ENCODE data around the gene KLHL40. TPM values are rescaled to one million over a fixed set of nuclear protein-coding genes. Genes with fewer than 3 reads are reported as not detected.

Gene KLHL40
- total RNA-seq, 1 experiment from 2014 or later, result not detected

DNA sequence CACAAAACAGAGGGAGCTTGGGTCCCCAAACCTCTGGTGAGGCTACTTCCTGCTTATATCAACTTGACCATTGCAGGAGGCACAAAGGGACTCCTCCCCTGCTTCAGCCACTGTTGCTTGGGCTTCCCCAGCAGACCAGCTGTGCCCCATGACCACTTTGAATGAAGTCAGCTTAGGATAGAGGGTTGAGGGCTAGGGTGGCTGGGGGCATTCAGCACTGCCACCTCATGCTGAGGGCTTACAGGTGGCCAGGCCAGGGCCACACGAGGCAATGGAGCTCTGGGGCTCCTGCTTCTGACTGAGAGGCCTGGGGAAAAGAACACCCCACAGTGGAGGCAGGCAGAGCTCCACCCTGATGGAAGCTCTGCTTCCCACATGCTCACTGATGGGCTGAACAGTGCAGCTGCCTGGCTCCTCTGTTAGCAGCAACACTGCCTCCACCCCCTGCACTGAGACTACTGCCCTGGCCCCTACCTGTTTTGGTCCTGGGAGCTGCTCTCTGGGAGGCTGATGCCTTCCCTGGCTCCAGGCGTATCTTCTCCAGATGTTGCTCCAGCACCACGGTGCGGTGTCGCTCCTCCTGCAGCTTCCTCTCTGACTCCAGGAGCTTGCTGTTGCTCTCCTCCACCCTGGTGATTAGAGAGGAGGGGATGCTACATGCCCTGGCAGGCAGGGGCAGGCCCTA is 27.5 kb downstream of the KLHL40 start:
- no peaks in the 10 kb centered on the region for H3K23me2 ChIP-seq (ENCODE audit: insufficient read length, low read depth, low read length, poor library complexity, severe bottlenecking)
- no peak overlapping the region for H3K27ac Mint-ChIP-seq
- no peak overlapping the region; the same call in 1 of the 2 replicates for H3K14ac ChIP-seq (ENCODE audit: insufficient read depth, low read length)
- H3K27me3 ChIP-seq (ENCODE audit: insufficient read depth, low read length), result no peaks in the 10 kb centered on the region
- no peak overlapping the region for H3K23ac ChIP-seq (ENCODE audit: insufficient read length, low read depth, low read length)
- no peaks in the 10 kb centered on the region; a peak in 1 of 5 replicates for H3K9me3 Mint-ChIP-seq
- H3K56ac ChIP-seq (ENCODE audit: insufficient read length, low read depth, low read length), result no peak overlapping the region
- no peak overlapping the region for H3K4me2 ChIP-seq (ENCODE audit: insufficient read depth, insufficient read length, low read length)
- H3K4ac ChIP-seq (ENCODE audit: low read depth, low read length), result no peak overlapping the region
- H3K4me3 Mint-ChIP-seq, result no peak overlapping the region
- H3K79me2 ChIP-seq (ENCODE audit: insufficient read depth, low read length), result no peaks in the 10 kb centered on the region
- H3K9ac ChIP-seq (ENCODE audit: extremely low read depth, insufficient read length, low read length), result no peak overlapping the region
- H2BK20ac ChIP-seq (ENCODE audit: low read depth, low read length, poor library complexity, severe bottlenecking), result no peak overlapping the region
- H2AFZ ChIP-seq (ENCODE audit: low read length), result no peak overlapping the region
- DNase-seq, result no peak
- no peak overlapping the region for H4K8ac ChIP-seq (replicated peaks; ENCODE audit: insufficient read length, low read depth, low read length)
- H3T11ph ChIP-seq (ENCODE audit: low read length), result no peak overlapping the region
- no peak overlapping the region for H4K5ac ChIP-seq (ENCODE audit: insufficient read length, low read depth, low read length)
- H2BK5ac ChIP-seq (ENCODE audit: insufficient read length, low read length), result no peak overlapping the region
- TF ChIP-seq, protein P1, sequence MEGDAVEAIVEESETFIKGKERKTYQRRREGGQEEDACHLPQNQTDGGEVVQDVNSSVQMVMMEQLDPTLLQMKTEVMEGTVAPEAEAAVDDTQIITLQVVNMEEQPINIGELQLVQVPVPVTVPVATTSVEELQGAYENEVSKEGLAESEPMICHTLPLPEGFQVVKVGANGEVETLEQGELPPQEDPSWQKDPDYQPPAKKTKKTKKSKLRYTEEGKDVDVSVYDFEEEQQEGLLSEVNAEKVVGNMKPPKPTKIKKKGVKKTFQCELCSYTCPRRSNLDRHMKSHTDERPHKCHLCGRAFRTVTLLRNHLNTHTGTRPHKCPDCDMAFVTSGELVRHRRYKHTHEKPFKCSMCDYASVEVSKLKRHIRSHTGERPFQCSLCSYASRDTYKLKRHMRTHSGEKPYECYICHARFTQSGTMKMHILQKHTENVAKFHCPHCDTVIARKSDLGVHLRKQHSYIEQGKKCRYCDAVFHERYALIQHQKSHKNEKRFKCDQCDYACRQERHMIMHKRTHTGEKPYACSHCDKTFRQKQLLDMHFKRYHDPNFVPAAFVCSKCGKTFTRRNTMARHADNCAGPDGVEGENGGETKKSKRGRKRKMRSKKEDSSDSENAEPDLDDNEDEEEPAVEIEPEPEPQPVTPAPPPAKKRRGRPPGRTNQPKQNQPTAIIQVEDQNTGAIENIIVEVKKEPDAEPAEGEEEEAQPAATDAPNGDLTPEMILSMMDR (conservative IDR thresholded peaks at IDR 0.05), result no peak
- H2AK5ac ChIP-seq (ENCODE audit: insufficient read length, low read length), result no peak overlapping the region
- no peak overlapping the region for H2BK12ac ChIP-seq (ENCODE audit: insufficient read length, low read depth, low read length)
- no peak overlapping the region for H3K18ac ChIP-seq (ENCODE audit: insufficient read length, low read depth, low read length)
- H4K20me1 ChIP-seq (ENCODE audit: control insufficient read depth, insufficient read depth, insufficient read length), result no peaks in the 10 kb centered on the region
- H3K27ac ChIP-seq (ENCODE audit: insufficient read length, low read depth, low read length), result no peak overlapping the region
- H2BK120ac ChIP-seq (ENCODE audit: low read depth, low read length, poor library complexity, severe bottlenecking), result no peak overlapping the region
- no peak overlapping the region for H2BK15ac ChIP-seq (ENCODE audit: low read depth, low read length)
- peaks cover 5% of the 10 kb centered on the region for H3K27me3 Mint-ChIP-seq (ENCODE audit: low read depth)
- no peaks in the 10 kb centered on the region for H3K79me1 ChIP-seq (ENCODE audit: insufficient read depth, low read depth, low read length, poor library complexity, severe bottlenecking)
- H3K36me3 Mint-ChIP-seq (ENCODE audit: insufficient read depth in 1 of 3, low read depth in 3 of 3), result no peaks in the 10 kb centered on the region
- H3K4me1 Mint-ChIP-seq, result no peaks in the 10 kb centered on the region
- no peaks in the 10 kb centered on the region for H3K4me1 ChIP-seq (ENCODE audit: insufficient read depth, low read length)
- no peaks in the 10 kb centered on the region for H3K9me3 ChIP-seq (ENCODE audit: control insufficient read depth, low read depth, low read length)
- no CpG with 5 or more reads among the region's 5 CpGs for WGBS (ENCODE audit: extremely low coverage, insufficient read length, low lambda C conversion rate)
- no peak overlapping the region for H4K91ac ChIP-seq (ENCODE audit: insufficient read length, low read depth, low read length)

Measured in H9 (cell line).